LNCAP (cell line): Measurements from ENCODE around the gene USP35.

Source experiments
- CTCF ChIP-seq: fragments of 450-650 bp; IDR thresholded peaks from 2 replicates; pipeline ENCODE4 v1.5.1; 2017; ENCODE audit warnings: mild to moderate bottlenecking

USP35 gene

GRCh38 chr11:78227921-78228320 lies 39.2 kb downstream of the USP35 start:
- no peak for TF ChIP-seq CTCF

GRCh38 chr11:78228467-78228866 lies 39.7 kb downstream of the USP35 start:
- TF ChIP-seq CTCF, result peak; percentile 55

GRCh38 chr11:78229106-78229505 lies 40.4 kb downstream of the USP35 start:
- no peak for TF ChIP-seq CTCF

- no peak for TF ChIP-seq CTCF
These were observed 41.6 kb downstream of the USP35 start for GRCh38 chr11:78230161-78230877.

- TF ChIP-seq CTCF, result no peak
These were observed 43.3 kb downstream of the USP35 start for GRCh38 chr11:78231962-78232501.

GRCh38 chr11:78234006-78234405 lies 45.3 kb downstream of the USP35 start:
- TF ChIP-seq CTCF, result no peak

- no peak for TF ChIP-seq CTCF
These were observed 48.8 kb downstream of the USP35 start for GRCh38 chr11:78237293-78238046.
